CD14-positive monocyte (primary cell): Measurements from ENCODE around the gene VPS16. TPM values are rescaled to one million over a fixed set of nuclear protein-coding genes. Genes with fewer than 3 reads are reported as not detected.

ENCODE experiments used
- DNase-seq, 3 donors: peaks; one replicate each; pipeline ENCODE4 v3.0.0-alpha.2; 2011 to 2022
- H2AFZ ChIP-seq: 2 replicates; pipeline ENCODE4 v1.6.0; 2012; ENCODE audit warnings: mild to moderate bottlenecking, low read depth, low read length, inconsistent platforms; ENCODE audit not compliant: insufficient read depth, poor library complexity, severe bottlenecking
- H3K27ac ChIP-seq, 2 donors: 1 replicate in 1 of 2; 2 replicates in 1 of 2; pipeline ENCODE4 v1.5.1; 2012 to 2013; ENCODE audit warnings: low read length in 2 of 2, control low read depth in 1 of 2, inconsistent platforms in 1 of 2, low read depth in 1 of 2, mild to moderate bottlenecking in 1 of 2
- H3K27me3 ChIP-seq, 2 donors: one replicate each; pipeline versions ENCODE4 v1.6.0 to v1.6.1; 2011 to 2013; ENCODE audit warnings: low read length in 2 of 2; ENCODE audit not compliant: control insufficient read depth in 2 of 2, insufficient read depth in 2 of 2
- H3K36me3 ChIP-seq, 2 donors: replicated peaks in 1 of 2; 1 replicate in 1 of 2; 2 replicates in 1 of 2; pipeline versions ENCODE4 v1.5.1 to v1.6.1; 2012 to 2013; ENCODE audit warnings: low read length in 2 of 2, control low read depth in 1 of 2, inconsistent platforms in 1 of 2, mild to moderate bottlenecking in 1 of 2; ENCODE audit not compliant: insufficient read depth in 2 of 2, control insufficient read depth in 1 of 2
- H3K4me1 ChIP-seq, 2 donors: 1 replicate in 1 of 2; 2 replicates in 1 of 2; pipeline versions ENCODE4 v1.5.1 to v1.6.1; 2012 to 2013; ENCODE audit warnings: low read length in 2 of 2, control low read depth in 1 of 2, inconsistent platforms in 1 of 2, mild to moderate bottlenecking in 1 of 2, moderate library complexity in 1 of 2; ENCODE audit not compliant: insufficient read depth in 2 of 2, control insufficient read depth in 1 of 2
- H3K4me2 ChIP-seq: replicated peaks from 2 replicates; pipeline ENCODE3; 2012; ENCODE audit warnings: low read length, moderate library complexity, mild to moderate bottlenecking; ENCODE audit not compliant: poor library complexity, severe bottlenecking; ENCODE audit errors: extremely low read depth
- H3K4me3 ChIP-seq, 3 experiments: fragments of 200-600 bp in 1 of 3; sonication (generic) in 1 of 3; replicated peaks in 1 of 3; 1 replicate in 2 of 3; 2 replicates in 1 of 3; pipeline ENCODE4 v1.5.1; 2011 to 2013; ENCODE audit warnings: low read length in 3 of 3, mild to moderate bottlenecking in 3 of 3, control low read depth in 2 of 3, low read depth in 2 of 3, inconsistent platforms in 1 of 3, moderate library complexity in 1 of 3
- H3K79me2 ChIP-seq: 2 replicates; pipeline ENCODE4 v1.6.0; 2012; ENCODE audit warnings: mild to moderate bottlenecking, control low read depth, inconsistent platforms, low read length, moderate library complexity; ENCODE audit not compliant: insufficient read depth
- H3K9ac ChIP-seq: 2 replicates; pipeline ENCODE4 v1.6.0; 2017; ENCODE audit warnings: low read length, mild to moderate bottlenecking; ENCODE audit not compliant: insufficient read depth, poor library complexity, severe bottlenecking
- H3K9me3 ChIP-seq, 2 donors: replicated peaks in 1 of 2; 1 replicate in 1 of 2; 2 replicates in 1 of 2; pipeline versions ENCODE4 v1.5.1 to v1.6.1; 2012 to 2013; ENCODE audit warnings: low read length in 2 of 2, control low read depth in 1 of 2; ENCODE audit not compliant: control insufficient read depth in 1 of 2, insufficient read depth in 1 of 2
- H4K20me1 ChIP-seq: 2 replicates; pipeline ENCODE4 v1.6.0; 2012; ENCODE audit warnings: mild to moderate bottlenecking, low read length, control low read depth, moderate library complexity; ENCODE audit not compliant: insufficient read depth
- H3K27ac Mint-ChIP-seq, 7 donors: one replicate each; pipeline ENCODE4 v1.8.0; 2020; ENCODE audit warnings: mild to moderate bottlenecking in 7 of 7, mixed read lengths in 7 of 7, moderate library complexity in 6 of 7, inconsistent platforms in 2 of 7
- H3K27me3 Mint-ChIP-seq, 3 donors: one replicate each; pipeline ENCODE4 v1.8.0; 2021 to 2022; ENCODE audit warnings: low read depth in 3 of 3, mild to moderate bottlenecking in 3 of 3, mixed read lengths in 3 of 3, moderate library complexity in 3 of 3, inconsistent platforms in 1 of 3
- H3K36me3 Mint-ChIP-seq, 2 donors: one replicate each; pipeline ENCODE4 v1.8.0; 2020; ENCODE audit warnings: mixed read lengths in 2 of 2, inconsistent platforms in 1 of 2, mild to moderate bottlenecking in 1 of 2
- H3K4me1 Mint-ChIP-seq: one replicate; pipeline ENCODE4 v1.8.0; 2020; ENCODE audit warnings: mild to moderate bottlenecking, mixed read lengths
- H3K4me3 Mint-ChIP-seq, 2 donors: one replicate each; pipeline ENCODE4 v1.8.0; 2020; ENCODE audit warnings: mild to moderate bottlenecking in 2 of 2, mixed read lengths in 2 of 2, moderate library complexity in 1 of 2
- H3K9me3 Mint-ChIP-seq, 7 donors: one replicate each; pipeline ENCODE4 v1.8.0; 2020 to 2022; ENCODE audit warnings: mixed read lengths in 7 of 7, mild to moderate bottlenecking in 6 of 7, moderate library complexity in 6 of 7, inconsistent platforms in 2 of 7
- CTCF ChIP-seq: fragments of 200-600 bp; IDR thresholded peaks from one replicate; pipeline ENCODE4 v1.8.0; 2022; ENCODE audit warnings: antibody characterized with exemption, mild to moderate bottlenecking
- WGBS: methylation state at CpG from one replicate; pipeline ENCODE4 v1.1.5; 2013; ENCODE audit warnings: missing lambda C conversion rate; ENCODE audit not compliant: insufficient coverage; 5-methylcytosine and 5-hydroxymethylcytosine counted together
- intact Hi-C, 2 donors: fragments of 100-400 bp; cut with micrococcal nuclease; formaldehyde crosslinking; loops; one replicate each; pipeline versions ENCODE4 v1.15.0 to v1.15.1; 2023
- polyA plus RNA-seq, 3 donors: library from polyadenylated mRNA; depleted of rRNA in 1 of 3; unstranded in 2 of 3; stranded (reverse) in 1 of 3; fragments of 300-500 nt in 2 of 3; fragments of >200 nt in 1 of 3; fragmentation: Illumina TruSeq in 2 of 3; gene quantifications; 1 replicate in 2 of 3; 2 replicates in 1 of 3; pipeline ENCODE4 v1.2.3, GENCODE V29; 2012 to 2021

Gene VPS16
- polyA plus RNA-seq, 3 donors: 33.3 to 87.0 (median 34.5) TPM

- peaks cover 94% of the 10 kb centered on the region for H3K79me2 ChIP-seq
- no peak overlapping the region for H3K4me2 ChIP-seq
- Mint-ChIP-seq H3K4me3 (no peak overlapping the region), H3K27ac (peak overlapping the region in 1 of 7 donors; percentile 26), H3K27me3 (peaks cover 0 to 2% (median 0%) of the 10 kb centered on the region in 3 donors), H3K4me1 (peaks cover 37% of the 10 kb centered on the region), H3K36me3 (peaks cover 3 to 7% of the 10 kb centered on the region in 2 donors), H3K9me3 (peaks cover 0 to 2% (median 0%) of the 10 kb centered on the region in 7 donors)
- peaks cover 89% of the 10 kb centered on the region for H4K20me1 ChIP-seq
- 95% methylated on average over 2 of the region's 3 CpGs for WGBS
- H3K9me3 ChIP-seq: no peaks in the 10 kb centered on the region
- no peak for TF ChIP-seq CTCF
- H3K27ac ChIP-seq: no peak overlapping the region
- H2AFZ ChIP-seq: no peak overlapping the region
- peaks cover 0 to 9% of the 10 kb centered on the region in 2 donors for H3K36me3 ChIP-seq
- intact Hi-C loops: no loop called here
- H3K27me3 ChIP-seq: no peaks in the 10 kb centered on the region
- peaks cover 0 to 6% of the 10 kb centered on the region in 2 donors for H3K4me1 ChIP-seq
- H3K4me3 ChIP-seq: no peak overlapping the region
- DNase-seq: no peak
- no peak overlapping the region for H3K9ac ChIP-seq
These were observed 49.3 kb downstream of the VPS16 start for GRCh38 chr20:2889797-2890196.

GRCh38 chr20:2890742-2891141 is 50.2 kb downstream of the VPS16 start:
- Histone ChIP-seq H3K27ac (no peak overlapping the region), H3K4me3 (no peak overlapping the region), H3K4me2 (no peak overlapping the region), H3K4me1 (no peaks in the 10 kb centered on the region), H3K79me2 (peaks cover 92% of the 10 kb centered on the region), H3K36me3 (peaks cover 0 to 9% of the 10 kb centered on the region in 2 donors), H2AFZ (no peak overlapping the region), H3K9me3 (no peaks in the 10 kb centered on the region), H3K27me3 (no peaks in the 10 kb centered on the region), H4K20me1 (peaks cover 80% of the 10 kb centered on the region), H3K9ac (no peak overlapping the region)
- 57% methylated on average over 1 of the region's 2 CpGs for WGBS
- H3K9me3 Mint-ChIP-seq: peaks cover 0 to 2% (median 0%) of the 10 kb centered on the region in 7 donors
- peaks cover 3 to 7% of the 10 kb centered on the region in 2 donors for H3K36me3 Mint-ChIP-seq
- H3K27me3 Mint-ChIP-seq: peaks cover 0 to 2% (median 0%) of the 10 kb centered on the region in 3 donors
- H3K4me3 Mint-ChIP-seq: no peak overlapping the region
- DNase-seq: no peak
- no peak for TF ChIP-seq CTCF
- H3K4me1 Mint-ChIP-seq: peaks cover 28% of the 10 kb centered on the region
- no peak overlapping the region for H3K27ac Mint-ChIP-seq
- intact Hi-C loops: no loop called here
